KMS-11 (cell line): ENCODE results near the gene FNTB.

ENCODE experiments used
- H2AFZ ChIP-seq: fragments of 200-600 bp; sonication (generic); 2 replicates; pipeline ENCODE4 v1.6.1; 2016; ENCODE audit warnings: antibody characterized with exemption, mixed run types, low read depth
- H3K27ac ChIP-seq: fragments of 200-600 bp; sonication (generic); 2 replicates; pipeline ENCODE4 v1.6.1; 2016; ENCODE audit warnings: mild to moderate bottlenecking, mixed run types
- H3K27me3 ChIP-seq: fragments of 200-600 bp; sonication (generic); 2 replicates; pipeline ENCODE4 v1.6.1; 2017; ENCODE audit warnings: mild to moderate bottlenecking, low read depth, mixed run types, moderate library complexity; ENCODE audit not compliant: insufficient read depth
- H3K36me3 ChIP-seq: fragments of 200-600 bp; sonication (generic); 2 replicates; pipeline ENCODE4 v1.6.1; 2017; ENCODE audit warnings: mild to moderate bottlenecking, mixed run types; ENCODE audit not compliant: insufficient read depth
- H3K4me1 ChIP-seq: fragments of 200-600 bp; sonication (generic); 2 replicates; pipeline ENCODE4 v1.6.1; 2016; ENCODE audit warnings: mild to moderate bottlenecking, low read depth, mixed run types; ENCODE audit not compliant: poor library complexity, severe bottlenecking
- H3K4me2 ChIP-seq: fragments of 200-600 bp; sonication (generic); 2 replicates; pipeline ENCODE4 v1.7.0; 2016; ENCODE audit warnings: mild to moderate bottlenecking, mixed run types
- H3K4me3 ChIP-seq: fragments of 200-600 bp; sonication (generic); IDR thresholded peaks from 2 replicates; pipeline ENCODE4 v1.6.1; 2017; ENCODE audit warnings: low read depth, low read length, mixed read lengths; ENCODE audit not compliant: insufficient read depth
- H3K79me2 ChIP-seq: fragments of 200-600 bp; sonication (generic); 2 replicates; pipeline ENCODE4 v1.6.1; 2016; ENCODE audit warnings: low read depth, mixed run types; ENCODE audit not compliant: insufficient read depth
- H3K9ac ChIP-seq: fragments of 200-600 bp; sonication (generic); 2 replicates; pipeline ENCODE4 v1.6.1; 2016; ENCODE audit warnings: mild to moderate bottlenecking, mixed run types
- H4K20me1 ChIP-seq: fragments of 200-600 bp; sonication (generic); 2 replicates; pipeline ENCODE4 v1.6.1; 2016; ENCODE audit warnings: mild to moderate bottlenecking, mixed run types; ENCODE audit not compliant: insufficient read depth
- TF ChIP-seq, protein P1 (sequence below): fragments of 200-600 bp; sonication (generic); conservative IDR thresholded peaks from 2 replicates; pipeline ENCODE4 v1.6.1; 2017; ENCODE audit warnings: low read depth, mild to moderate bottlenecking, antibody characterized with exemption, low read length, moderate library complexity, mixed read lengths

The FNTB gene

GRCh38 chr14:65092349-65092748 lies 105.7 kb downstream of the FNTB start:
- no peak overlapping the region for H3K4me2 ChIP-seq
- H3K4me3 ChIP-seq: no peak overlapping the region
- peaks cover 24% of the 10 kb centered on the region; the same call in 1 of the 2 replicates for H3K79me2 ChIP-seq
- no peak overlapping the region for H3K27ac ChIP-seq
- peaks cover 32% of the 10 kb centered on the region for H3K4me1 ChIP-seq
- no peaks in the 10 kb centered on the region for H3K36me3 ChIP-seq
- no peaks in the 10 kb centered on the region for H4K20me1 ChIP-seq
- TF ChIP-seq, protein P1, sequence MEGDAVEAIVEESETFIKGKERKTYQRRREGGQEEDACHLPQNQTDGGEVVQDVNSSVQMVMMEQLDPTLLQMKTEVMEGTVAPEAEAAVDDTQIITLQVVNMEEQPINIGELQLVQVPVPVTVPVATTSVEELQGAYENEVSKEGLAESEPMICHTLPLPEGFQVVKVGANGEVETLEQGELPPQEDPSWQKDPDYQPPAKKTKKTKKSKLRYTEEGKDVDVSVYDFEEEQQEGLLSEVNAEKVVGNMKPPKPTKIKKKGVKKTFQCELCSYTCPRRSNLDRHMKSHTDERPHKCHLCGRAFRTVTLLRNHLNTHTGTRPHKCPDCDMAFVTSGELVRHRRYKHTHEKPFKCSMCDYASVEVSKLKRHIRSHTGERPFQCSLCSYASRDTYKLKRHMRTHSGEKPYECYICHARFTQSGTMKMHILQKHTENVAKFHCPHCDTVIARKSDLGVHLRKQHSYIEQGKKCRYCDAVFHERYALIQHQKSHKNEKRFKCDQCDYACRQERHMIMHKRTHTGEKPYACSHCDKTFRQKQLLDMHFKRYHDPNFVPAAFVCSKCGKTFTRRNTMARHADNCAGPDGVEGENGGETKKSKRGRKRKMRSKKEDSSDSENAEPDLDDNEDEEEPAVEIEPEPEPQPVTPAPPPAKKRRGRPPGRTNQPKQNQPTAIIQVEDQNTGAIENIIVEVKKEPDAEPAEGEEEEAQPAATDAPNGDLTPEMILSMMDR: no peak
- H3K9ac ChIP-seq: no peak overlapping the region
- H3K27me3 ChIP-seq: no peaks in the 10 kb centered on the region
- no peak overlapping the region for H2AFZ ChIP-seq

DNA sequence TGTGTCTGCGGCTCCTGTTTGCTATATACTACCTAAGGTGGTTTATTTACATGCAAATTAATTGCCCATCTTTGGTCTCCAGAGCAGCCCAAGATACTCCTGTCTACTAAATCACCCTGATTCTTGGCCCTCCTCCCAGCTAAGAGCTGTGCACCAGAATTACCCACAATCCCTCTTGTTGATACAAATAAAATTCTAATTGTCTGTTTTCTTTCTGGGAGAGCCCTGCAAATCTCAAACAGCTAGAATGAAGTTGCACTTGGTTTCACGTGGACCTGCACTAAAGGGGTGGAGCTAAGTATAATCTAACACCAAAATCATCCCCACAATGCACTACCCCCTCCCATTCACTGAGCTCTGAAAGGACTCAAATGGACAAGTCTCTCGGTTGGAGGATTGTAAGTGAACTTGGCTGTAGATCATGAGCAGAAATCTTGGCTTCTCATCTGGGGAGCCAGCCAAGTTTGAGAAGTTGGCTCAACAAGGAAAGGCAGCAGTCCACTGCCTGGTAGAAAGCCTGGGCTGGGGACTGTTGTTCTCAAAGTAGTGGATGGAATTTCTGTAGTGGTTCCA lies 109.0 kb downstream of the FNTB start:
- Histone ChIP-seq H3K4me2 (peak overlapping the region; percentile 70), H3K27me3 (no peaks in the 10 kb centered on the region), H3K4me3 (no peak overlapping the region), H2AFZ (no peak overlapping the region), H4K20me1 (no peaks in the 10 kb centered on the region), H3K4me1 (peaks cover 61% of the 10 kb centered on the region), H3K27ac (peak overlapping the region; percentile 73), H3K9ac (peak overlapping the region; percentile 13; the same call in 1 of the 2 replicates), H3K36me3 (no peaks in the 10 kb centered on the region; the same call in 1 of the 2 replicates), H3K79me2 (peaks cover 53% of the 10 kb centered on the region; the same call in 1 of the 2 replicates)
- TF ChIP-seq, protein P1: no peak

- H3K4me3 ChIP-seq: no peak overlapping the region
- H3K79me2 ChIP-seq: peaks cover 59% of the 10 kb centered on the region; the same call in 1 of the 2 replicates
- no peaks in the 10 kb centered on the region; the same call in 1 of the 2 replicates for H3K36me3 ChIP-seq
- no peaks in the 10 kb centered on the region for H4K20me1 ChIP-seq
- peaks cover 66% of the 10 kb centered on the region for H3K4me1 ChIP-seq
- peak overlapping the region; percentile 70 for H3K4me2 ChIP-seq
- no peak overlapping the region for H2AFZ ChIP-seq
- peak overlapping the region; percentile 73 for H3K27ac ChIP-seq
- TF ChIP-seq, protein P1: no peak
- peak overlapping the region; percentile 13; the same call in 1 of the 2 replicates for H3K9ac ChIP-seq
- no peaks in the 10 kb centered on the region for H3K27me3 ChIP-seq
These were observed 109.8 kb downstream of the FNTB start for GRCh38 chr14:65096323-65097089.

DNA sequence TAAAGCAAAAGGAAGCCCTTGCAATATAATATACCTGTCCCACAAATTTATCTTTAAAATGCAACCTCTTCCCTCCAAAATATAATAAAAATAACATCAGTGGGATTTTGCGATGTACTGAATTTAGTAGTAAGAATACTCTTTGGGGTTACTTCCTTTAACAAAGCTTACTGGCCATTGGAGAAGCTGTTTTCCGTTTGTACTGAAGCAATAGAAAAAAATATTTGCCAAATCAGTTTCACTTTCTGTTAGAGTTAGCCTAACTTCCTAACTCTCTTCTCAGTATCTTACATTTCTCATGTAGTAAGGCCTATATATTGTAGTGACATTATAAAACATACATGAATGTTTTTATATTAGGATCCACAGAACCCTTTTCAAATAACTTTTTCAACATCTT lies 111.9 kb downstream of the FNTB start:
- Histone ChIP-seq H3K4me3 (no peak overlapping the region), H3K36me3 (no peaks in the 10 kb centered on the region; the same call in 1 of the 2 replicates)

More for the DNA sequence above, 111.9 kb downstream of the FNTB start:
- TF ChIP-seq, protein P1: no peak
- Histone ChIP-seq H3K9ac (peak overlapping the region; percentile 3; the same call in 1 of the 2 replicates), H4K20me1 (no peaks in the 10 kb centered on the region), H3K79me2 (peaks cover 58% of the 10 kb centered on the region; the same call in 1 of the 2 replicates), H3K27me3 (no peaks in the 10 kb centered on the region), H2AFZ (no peak overlapping the region), H3K4me1 (peaks cover 66% of the 10 kb centered on the region), H3K4me2 (peak overlapping the region; percentile 70), H3K27ac (0 out of 2 replicates have a peak overlapping the region, but pooled peaks have one; percentile 73)
